SIG-M5 treated with dmso at 0.1 percent for 504 hours (cell line): ENCODE data around the gene RAB44.

Source experiments
- DNase-seq: peaks from one replicate; lab custom pipeline; 2025; ENCODE audit not compliant: unreplicated experiment; lab: John Stamatoyannopoulos, UW

RAB44 gene

DNA sequence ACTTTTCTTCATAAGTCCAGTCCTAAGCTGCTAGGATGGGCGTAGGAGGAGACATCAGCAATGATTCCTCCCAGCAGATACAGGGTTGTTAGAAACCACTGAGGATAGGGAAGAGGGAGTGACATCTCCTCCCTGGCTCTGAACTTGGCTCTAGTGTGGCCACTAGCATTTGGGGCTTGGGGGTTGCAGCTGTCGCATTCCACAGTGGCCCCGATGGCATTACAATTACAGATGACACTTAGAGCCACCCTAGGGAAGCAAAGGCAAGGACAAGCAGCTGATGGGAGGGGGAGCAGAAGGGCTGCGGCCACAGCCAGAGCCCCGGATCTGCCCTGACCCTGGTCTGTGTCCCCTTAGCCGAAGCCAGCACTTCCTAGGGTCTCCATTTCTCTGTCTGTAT is 28.6 kb upstream of the RAB44 start:
- DNase-seq = no peak

DNA sequence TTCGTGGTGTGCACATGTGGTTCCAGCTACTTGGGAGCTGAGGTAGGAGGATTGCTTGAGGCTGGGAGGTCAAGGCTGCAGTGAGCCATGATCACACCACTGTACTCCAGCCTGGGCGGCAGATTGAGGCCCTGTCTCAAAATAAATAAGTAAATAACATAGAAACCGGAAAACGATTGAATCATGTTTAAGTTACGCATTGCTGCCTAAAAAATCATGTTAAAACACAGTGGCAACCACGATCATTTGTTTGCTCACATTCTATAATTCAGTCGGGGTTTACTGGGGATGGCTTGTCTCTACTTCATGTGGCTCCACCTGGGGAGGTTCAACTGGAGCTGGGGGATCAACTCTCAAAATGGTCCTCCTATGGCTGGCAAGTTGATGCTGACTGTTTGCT is 27.4 kb upstream of the RAB44 start:
- no peak for DNase-seq

GRCh38 chr6:36671687-36672375 is 25.8 kb upstream of the RAB44 start:
- DNase-seq = no peak

DNA sequence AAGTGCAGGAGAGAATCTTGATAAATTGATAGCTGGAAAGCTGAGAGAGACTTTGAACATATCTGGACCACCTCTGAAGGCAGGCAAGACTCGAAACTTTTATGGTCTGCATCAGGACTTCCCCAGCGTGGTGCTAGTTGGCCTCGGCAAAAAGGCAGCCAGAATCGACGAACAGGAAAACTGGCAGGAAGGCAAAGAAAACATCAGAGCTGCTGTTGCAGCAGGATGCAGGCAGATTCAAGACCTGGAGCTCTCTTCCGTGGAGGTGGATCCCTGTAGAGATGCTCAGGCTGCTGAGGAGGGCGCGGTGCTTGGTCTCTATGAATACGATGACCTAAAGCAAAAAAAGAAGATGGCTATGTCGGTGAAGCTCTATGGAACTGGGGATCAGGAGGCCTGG is 23.7 kb upstream of the RAB44 start:
- no peak for DNase-seq

GRCh38 chr6:36674942-36675341 is 22.7 kb upstream of the RAB44 start:
- no peak for DNase-seq

- peak; percentile 24 for DNase-seq
Measured at GRCh38 chr6:36676141-36677058, 21.2 kb upstream of the RAB44 start.

- no peak for DNase-seq
Measured at GRCh38 chr6:36677059-36677749, 20.4 kb upstream of the RAB44 start.

- DNase-seq = no peak
Measured at GRCh38 chr6:36677753-36678487, 19.7 kb upstream of the RAB44 start.

- DNase-seq = peak; percentile 81
Measured at GRCh38 chr6:36678488-36679042, 19.1 kb upstream of the RAB44 start, which contains the start of gene CDKN1A. Gene CDKN1A, plus strand, starts transcription at chr6:36678714. Its CDS starts 5,388 bp downstream, at chr6:36684102.

- DNase-seq = no peak
Measured at GRCh38 chr6:36679043-36679833, 18.4 kb upstream of the RAB44 start.

DNA sequence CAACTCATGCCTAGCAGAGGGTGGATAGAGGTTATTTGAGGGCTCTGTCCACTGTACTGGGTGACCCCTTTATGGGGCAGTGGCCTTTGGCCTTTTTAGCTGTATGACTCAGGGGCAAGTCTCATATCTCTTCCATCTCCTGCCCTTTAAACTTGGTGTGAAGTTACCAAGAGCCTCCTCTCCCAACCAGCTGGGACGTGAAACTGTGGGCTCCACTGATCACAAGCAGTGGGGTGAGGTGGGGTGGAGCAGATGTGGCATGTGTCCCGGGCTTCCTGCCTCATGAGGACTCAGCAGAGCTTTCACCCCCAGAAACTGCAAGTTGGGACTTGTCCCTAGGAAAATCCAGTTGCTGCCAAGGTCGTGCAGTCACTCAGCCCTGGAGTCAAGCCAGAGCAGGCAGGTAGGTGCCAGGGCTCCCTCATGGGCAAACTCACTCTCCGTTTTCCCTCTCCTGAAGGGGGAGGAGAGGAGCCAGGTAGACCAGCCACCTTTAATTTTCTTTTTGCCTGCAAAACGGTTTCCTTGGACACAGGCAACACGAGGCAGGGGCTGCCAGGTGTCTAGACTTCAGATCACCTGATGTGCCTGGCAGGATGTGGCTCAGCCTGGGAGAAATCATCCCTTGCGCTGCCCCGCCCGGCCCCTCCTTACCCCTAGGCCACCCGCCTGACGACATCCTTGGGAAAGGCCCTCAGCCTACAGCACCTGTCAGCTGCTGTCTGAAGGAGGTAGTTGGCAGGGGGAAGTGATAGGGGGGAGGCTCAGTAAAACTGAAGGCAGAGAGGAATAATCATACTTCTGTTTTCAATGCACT is 15.1 kb upstream of the RAB44 start:
- DNase-seq = peak; percentile 75

GRCh38 chr6:36683145-36683655 is 14.4 kb upstream of the RAB44 start:
- no peak for DNase-seq

DNA sequence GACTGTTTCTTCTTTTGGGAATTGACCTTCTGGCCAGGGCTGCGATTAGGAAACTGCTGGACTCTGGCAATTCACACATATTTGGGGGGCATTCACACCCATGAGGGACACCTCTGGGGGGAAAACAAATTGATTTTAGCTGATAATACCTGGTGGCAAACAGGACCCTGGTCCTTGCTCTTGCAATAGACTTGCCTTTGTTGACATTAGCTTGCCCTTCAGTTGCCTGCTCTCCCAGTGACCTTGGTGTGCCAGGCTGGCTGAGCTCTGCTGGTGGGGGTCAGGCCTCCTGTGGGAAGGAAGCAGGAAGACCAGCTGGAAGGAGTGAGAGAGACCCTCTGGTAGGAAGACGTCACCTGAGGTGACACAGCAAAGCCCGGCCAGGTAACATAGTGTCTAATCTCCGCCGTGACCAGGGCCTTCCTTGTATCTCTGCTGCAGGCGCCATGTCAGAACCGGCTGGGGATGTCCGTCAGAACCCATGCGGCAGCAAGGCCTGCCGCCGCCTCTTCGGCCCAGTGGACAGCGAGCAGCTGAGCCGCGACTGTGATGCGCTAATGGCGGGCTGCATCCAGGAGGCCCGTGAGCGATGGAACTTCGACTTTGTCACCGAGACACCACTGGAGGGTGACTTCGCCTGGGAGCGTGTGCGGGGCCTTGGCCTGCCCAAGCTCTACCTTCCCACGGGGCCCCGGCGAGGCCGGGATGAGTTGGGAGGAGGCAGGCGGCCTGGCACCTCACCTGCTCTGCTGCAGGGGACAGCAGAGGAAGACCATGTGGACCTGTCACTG is 13.8 kb upstream of the RAB44 start:
- DNase-seq = no peak

GRCh38 chr6:36684447-36684812 is 13.2 kb upstream of the RAB44 start:
- DNase-seq = no peak

GRCh38 chr6:36685166-36685924 is 12.3 kb upstream of the RAB44 start:
- no peak for DNase-seq

DNA sequence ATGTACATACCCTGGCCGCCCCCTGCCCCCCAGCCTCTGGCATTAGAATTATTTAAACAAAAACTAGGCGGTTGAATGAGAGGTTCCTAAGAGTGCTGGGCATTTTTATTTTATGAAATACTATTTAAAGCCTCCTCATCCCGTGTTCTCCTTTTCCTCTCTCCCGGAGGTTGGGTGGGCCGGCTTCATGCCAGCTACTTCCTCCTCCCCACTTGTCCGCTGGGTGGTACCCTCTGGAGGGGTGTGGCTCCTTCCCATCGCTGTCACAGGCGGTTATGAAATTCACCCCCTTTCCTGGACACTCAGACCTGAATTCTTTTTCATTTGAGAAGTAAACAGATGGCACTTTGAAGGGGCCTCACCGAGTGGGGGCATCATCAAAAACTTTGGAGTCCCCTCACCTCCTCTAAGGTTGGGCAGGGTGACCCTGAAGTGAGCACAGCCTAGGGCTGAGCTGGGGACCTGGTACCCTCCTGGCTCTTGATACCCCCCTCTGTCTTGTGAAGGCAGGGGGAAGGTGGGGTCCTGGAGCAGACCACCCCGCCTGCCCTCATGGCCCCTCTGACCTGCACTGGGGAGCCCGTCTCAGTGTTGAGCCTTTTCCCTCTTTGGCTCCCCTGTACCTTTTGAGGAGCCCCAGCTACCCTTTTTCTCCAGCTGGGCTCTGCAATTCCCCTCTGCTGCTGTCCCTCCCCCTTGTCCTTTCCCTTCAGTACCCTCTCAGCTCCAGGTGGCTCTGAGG is 11.5 kb upstream of the RAB44 start:
- peak; percentile 45 for DNase-seq
